ENCODE data around the gene NR3C2.

Gene NR3C2

GRCh38 chr4:148345509-148345908 lies 96.7 kb downstream of the NR3C2 start:
- Histone ChIP-seq H3K79me2 (ENCODE audit: insufficient read depth, low read length) (no peaks in the 10 kb centered on the region), H3K9ac (ENCODE audit: low read depth, low read length) (no peak overlapping the region), H3K4me1 (ENCODE audit: insufficient read depth, low read length) (no peaks in the 10 kb centered on the region), H3K27me3 (ENCODE audit: insufficient read depth, low read length, poor library complexity) (no peaks in the 10 kb centered on the region), H2AFZ (ENCODE audit: low read depth, low read length) (no peak overlapping the region), H3K4me2 (ENCODE audit: insufficient read depth, low read length) (no peak overlapping the region), H3K9me3 (ENCODE audit: insufficient read depth, low read length, severe bottlenecking) (no peaks in the 10 kb centered on the region), H3K4me3 (ENCODE audit: low read depth in 1 of 2, low read length in 2 of 2) (no peak overlapping the region), H4K20me1 (ENCODE audit: insufficient read depth, low read length) (no peaks in the 10 kb centered on the region), H3K27ac (ENCODE audit: low read length) (no peak overlapping the region), H3K36me3 (ENCODE audit: insufficient read depth, low read length) (no peaks in the 10 kb centered on the region)
- ATAC-seq (ENCODE audit: insufficient read depth, low read depth) = no peak
- no peak for DNase-seq
- TF ChIP-seq EZH2 (IDR thresholded peaks at IDR 0.05; ENCODE audit: borderline replicate concordance, low read depth, low read length, severe bottlenecking) = no peak
- TF ChIP-seq CTCF (IDR thresholded peaks at IDR 0.05; ENCODE audit: borderline replicate concordance, extremely low read depth, low read length, poor library complexity, severe bottlenecking) = no peak

GRCh38 chr4:148344941-148345340 lies 97.3 kb downstream of the NR3C2 start:
- Histone ChIP-seq H4K20me1 (ENCODE audit: insufficient read depth, low read length) (no peaks in the 10 kb centered on the region), H3K27ac (ENCODE audit: low read length) (no peak overlapping the region), H2AFZ (ENCODE audit: low read depth, low read length) (no peak overlapping the region), H3K9me3 (ENCODE audit: insufficient read depth, low read length, severe bottlenecking) (no peaks in the 10 kb centered on the region), H3K27me3 (ENCODE audit: insufficient read depth, low read length, poor library complexity) (no peaks in the 10 kb centered on the region), H3K4me1 (ENCODE audit: insufficient read depth, low read length) (no peaks in the 10 kb centered on the region), H3K4me3 (ENCODE audit: low read depth in 1 of 2, low read length in 2 of 2) (no peak overlapping the region), H3K79me2 (ENCODE audit: insufficient read depth, low read length) (no peaks in the 10 kb centered on the region), H3K4me2 (ENCODE audit: insufficient read depth, low read length) (no peak overlapping the region), H3K9ac (ENCODE audit: low read depth, low read length) (no peak overlapping the region), H3K36me3 (ENCODE audit: insufficient read depth, low read length) (no peaks in the 10 kb centered on the region)
- no peak for DNase-seq
- ATAC-seq (ENCODE audit: insufficient read depth, low read depth) = no peak
- TF ChIP-seq CTCF (IDR thresholded peaks at IDR 0.05; ENCODE audit: borderline replicate concordance, extremely low read depth, low read length, poor library complexity, severe bottlenecking) = no peak
- no peak for TF ChIP-seq EZH2 (IDR thresholded peaks at IDR 0.05; ENCODE audit: borderline replicate concordance, low read depth, low read length, severe bottlenecking)

- no peak for TF ChIP-seq CTCF (IDR thresholded peaks at IDR 0.05; ENCODE audit: borderline replicate concordance, extremely low read depth, low read length, poor library complexity, severe bottlenecking)
- TF ChIP-seq EZH2 (IDR thresholded peaks at IDR 0.05; ENCODE audit: borderline replicate concordance, low read depth, low read length, severe bottlenecking) = no peak
- no peak overlapping the region for H3K4me3 ChIP-seq (ENCODE audit: low read depth in 1 of 2, low read length in 2 of 2)
- no peaks in the 10 kb centered on the region for H3K9me3 ChIP-seq (ENCODE audit: insufficient read depth, low read length, severe bottlenecking)
- H3K27me3 ChIP-seq (ENCODE audit: insufficient read depth, low read length, poor library complexity) = no peaks in the 10 kb centered on the region
- H4K20me1 ChIP-seq (ENCODE audit: insufficient read depth, low read length) = no peaks in the 10 kb centered on the region
- H3K79me2 ChIP-seq (ENCODE audit: insufficient read depth, low read length) = no peaks in the 10 kb centered on the region
- no peak overlapping the region for H2AFZ ChIP-seq (ENCODE audit: low read depth, low read length)
- DNase-seq (no peak), ATAC-seq (ENCODE audit: insufficient read depth, low read depth) (no peak)
- H3K9ac ChIP-seq (ENCODE audit: low read depth, low read length) = no peak overlapping the region
- H3K36me3 ChIP-seq (ENCODE audit: insufficient read depth, low read length) = no peaks in the 10 kb centered on the region
- no peaks in the 10 kb centered on the region for H3K4me1 ChIP-seq (ENCODE audit: insufficient read depth, low read length)
- H3K27ac ChIP-seq (ENCODE audit: low read length) = no peak overlapping the region
- no peak overlapping the region for H3K4me2 ChIP-seq (ENCODE audit: insufficient read depth, low read length)
Measured at GRCh38 chr4:148344352-148344751, 97.9 kb downstream of the NR3C2 start.
